A549 (cell line): ENCODE measurements around the gene SEC63.

Experiments used
- EP300 ChIP-seq, 2 experiments: fragments of >200 bp; sonication (Bioruptor Twin); formaldehyde crosslinking; IDR thresholded peaks; 2 replicates in 1 of 2; 3 replicates in 1 of 2; pipeline ENCODE4 v1.6.1; 2016 to 2017
- HOXA7 ChIP-seq: fragments of 250-450 bp; sonication (Bioruptor Pico); IDR thresholded peaks from 2 replicates; pipeline ENCODE4 v1.5.0; 2020; ENCODE audit warnings: mild to moderate bottlenecking, moderate library complexity
- KDM5A ChIP-seq: fragments of 200-600 bp; sonication (generic); IDR thresholded peaks from 2 replicates; pipeline ENCODE4 v1.6.1; 2016; ENCODE audit warnings: antibody characterized with exemption, mild to moderate bottlenecking
- POLR2A ChIP-seq: IDR thresholded peaks from 2 replicates; pipeline ENCODE4 v1.6.1; 2012; ENCODE audit warnings: mild to moderate bottlenecking, low read length
- POLR2AphosphoS2 ChIP-seq: conservative IDR thresholded peaks from 2 replicates; pipeline ENCODE4 v1.6.1; 2012; ENCODE audit warnings: low read length, improper control_type of control experiment, inconsistent platforms
- TF ChIP-seq, protein P1 (sequence below): fragments of >200 bp; sonication (Bioruptor Twin); formaldehyde crosslinking; IDR thresholded peaks from 3 replicates; pipeline ENCODE4 v1.5.1; 2016
- TF ChIP-seq, protein P2 (sequence below): IDR thresholded peaks from 2 replicates; pipeline ENCODE4 v1.6.1; 2012

DNA sequence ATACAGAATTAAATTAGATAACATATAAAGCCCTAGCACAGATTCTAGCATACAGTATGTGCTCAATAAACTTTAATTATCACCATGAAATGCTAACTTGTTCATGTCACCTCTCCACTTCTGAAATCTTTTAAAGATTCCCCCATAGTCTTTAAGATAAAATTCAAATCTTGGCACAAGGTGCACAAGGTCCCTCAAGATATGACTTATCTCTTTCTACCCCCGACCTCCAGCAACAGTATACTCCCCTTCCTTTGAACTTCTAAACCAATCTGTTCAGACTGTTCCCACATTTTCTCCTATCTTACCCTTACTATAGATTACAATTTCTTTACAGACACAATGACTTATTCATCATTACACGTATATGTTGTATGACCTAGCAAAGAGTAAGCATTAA, 29.0 kb downstream of the SEC63 start:
- TF ChIP-seq, protein P1, sequence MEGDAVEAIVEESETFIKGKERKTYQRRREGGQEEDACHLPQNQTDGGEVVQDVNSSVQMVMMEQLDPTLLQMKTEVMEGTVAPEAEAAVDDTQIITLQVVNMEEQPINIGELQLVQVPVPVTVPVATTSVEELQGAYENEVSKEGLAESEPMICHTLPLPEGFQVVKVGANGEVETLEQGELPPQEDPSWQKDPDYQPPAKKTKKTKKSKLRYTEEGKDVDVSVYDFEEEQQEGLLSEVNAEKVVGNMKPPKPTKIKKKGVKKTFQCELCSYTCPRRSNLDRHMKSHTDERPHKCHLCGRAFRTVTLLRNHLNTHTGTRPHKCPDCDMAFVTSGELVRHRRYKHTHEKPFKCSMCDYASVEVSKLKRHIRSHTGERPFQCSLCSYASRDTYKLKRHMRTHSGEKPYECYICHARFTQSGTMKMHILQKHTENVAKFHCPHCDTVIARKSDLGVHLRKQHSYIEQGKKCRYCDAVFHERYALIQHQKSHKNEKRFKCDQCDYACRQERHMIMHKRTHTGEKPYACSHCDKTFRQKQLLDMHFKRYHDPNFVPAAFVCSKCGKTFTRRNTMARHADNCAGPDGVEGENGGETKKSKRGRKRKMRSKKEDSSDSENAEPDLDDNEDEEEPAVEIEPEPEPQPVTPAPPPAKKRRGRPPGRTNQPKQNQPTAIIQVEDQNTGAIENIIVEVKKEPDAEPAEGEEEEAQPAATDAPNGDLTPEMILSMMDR = no peak
- TF ChIP-seq, protein P2, sequence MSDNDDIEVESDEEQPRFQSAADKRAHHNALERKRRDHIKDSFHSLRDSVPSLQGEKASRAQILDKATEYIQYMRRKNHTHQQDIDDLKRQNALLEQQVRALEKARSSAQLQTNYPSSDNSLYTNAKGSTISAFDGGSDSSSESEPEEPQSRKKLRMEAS = no peak
- TF ChIP-seq HOXA7 (CRISPR knock-in tag) = no peak
- no peak for TF ChIP-seq KDM5A
- no peak for TF ChIP-seq POLR2AphosphoS2
- TF ChIP-seq EP300 (IDR thresholded peaks at IDR 0.05) = no peak
- TF ChIP-seq POLR2A = no peak
